AG09309 (cell line): ENCODE measurements around the gene LRRC36.
"Not testable (repeated sequence)": the region's sequence is repeated elsewhere in the genome, so short reads cannot be mapped to it uniquely, and the experiment has no call there.

Experiments
- DNase-seq: peaks from one replicate; pipeline ENCODE4 v3.0.0-alpha.2; 2010; ENCODE audit warnings: low read depth
- H3K4me3 ChIP-seq: 2 replicates; pipeline ENCODE4 v1.5.1; 2011; ENCODE audit warnings: mild to moderate bottlenecking, low read depth, low read length, moderate library complexity; ENCODE audit not compliant: control insufficient read depth
- TF ChIP-seq, protein P1 (sequence below): IDR thresholded peaks from 2 replicates; pipeline ENCODE4 v1.5.1; 2011; ENCODE audit warnings: mild to moderate bottlenecking, low read depth, low read length, inconsistent platforms; ENCODE audit not compliant: insufficient read depth, control insufficient read depth; ENCODE audit errors: missing control alignments

The LRRC36 gene

DNA sequence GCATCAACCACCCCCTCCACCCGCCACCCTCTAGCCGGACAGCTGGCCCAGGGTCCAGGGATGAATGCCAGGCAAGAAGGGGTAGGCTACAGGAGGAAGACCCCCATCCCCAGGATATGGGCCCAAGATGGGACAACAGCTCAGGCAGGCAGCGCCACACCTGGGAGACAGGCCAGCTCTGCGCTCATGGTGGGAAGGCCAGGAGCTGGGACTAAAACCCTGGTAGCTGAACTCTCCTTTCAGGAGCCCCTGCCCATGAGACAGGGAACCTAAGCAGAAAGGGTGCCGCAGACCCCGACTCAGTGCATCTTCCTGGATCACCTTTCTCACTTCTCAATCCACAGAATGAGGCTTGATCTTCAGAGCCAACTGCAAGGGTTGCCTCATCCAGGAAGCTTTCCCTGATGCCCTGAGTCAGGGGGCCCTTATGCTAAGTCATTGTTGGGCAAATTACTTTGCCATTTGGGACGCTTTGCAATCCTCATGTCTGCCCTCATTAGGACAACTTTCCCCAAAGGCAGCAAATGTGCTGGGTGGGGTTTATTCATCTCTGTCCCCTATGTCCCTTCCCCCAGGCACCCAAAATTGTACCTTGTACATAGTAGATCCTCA is 80.7 kb downstream of the LRRC36 start:
- TF ChIP-seq, protein P1, sequence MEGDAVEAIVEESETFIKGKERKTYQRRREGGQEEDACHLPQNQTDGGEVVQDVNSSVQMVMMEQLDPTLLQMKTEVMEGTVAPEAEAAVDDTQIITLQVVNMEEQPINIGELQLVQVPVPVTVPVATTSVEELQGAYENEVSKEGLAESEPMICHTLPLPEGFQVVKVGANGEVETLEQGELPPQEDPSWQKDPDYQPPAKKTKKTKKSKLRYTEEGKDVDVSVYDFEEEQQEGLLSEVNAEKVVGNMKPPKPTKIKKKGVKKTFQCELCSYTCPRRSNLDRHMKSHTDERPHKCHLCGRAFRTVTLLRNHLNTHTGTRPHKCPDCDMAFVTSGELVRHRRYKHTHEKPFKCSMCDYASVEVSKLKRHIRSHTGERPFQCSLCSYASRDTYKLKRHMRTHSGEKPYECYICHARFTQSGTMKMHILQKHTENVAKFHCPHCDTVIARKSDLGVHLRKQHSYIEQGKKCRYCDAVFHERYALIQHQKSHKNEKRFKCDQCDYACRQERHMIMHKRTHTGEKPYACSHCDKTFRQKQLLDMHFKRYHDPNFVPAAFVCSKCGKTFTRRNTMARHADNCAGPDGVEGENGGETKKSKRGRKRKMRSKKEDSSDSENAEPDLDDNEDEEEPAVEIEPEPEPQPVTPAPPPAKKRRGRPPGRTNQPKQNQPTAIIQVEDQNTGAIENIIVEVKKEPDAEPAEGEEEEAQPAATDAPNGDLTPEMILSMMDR: no peak
- no peak for DNase-seq
- H3K4me3 ChIP-seq: no peak overlapping the region

DNA sequence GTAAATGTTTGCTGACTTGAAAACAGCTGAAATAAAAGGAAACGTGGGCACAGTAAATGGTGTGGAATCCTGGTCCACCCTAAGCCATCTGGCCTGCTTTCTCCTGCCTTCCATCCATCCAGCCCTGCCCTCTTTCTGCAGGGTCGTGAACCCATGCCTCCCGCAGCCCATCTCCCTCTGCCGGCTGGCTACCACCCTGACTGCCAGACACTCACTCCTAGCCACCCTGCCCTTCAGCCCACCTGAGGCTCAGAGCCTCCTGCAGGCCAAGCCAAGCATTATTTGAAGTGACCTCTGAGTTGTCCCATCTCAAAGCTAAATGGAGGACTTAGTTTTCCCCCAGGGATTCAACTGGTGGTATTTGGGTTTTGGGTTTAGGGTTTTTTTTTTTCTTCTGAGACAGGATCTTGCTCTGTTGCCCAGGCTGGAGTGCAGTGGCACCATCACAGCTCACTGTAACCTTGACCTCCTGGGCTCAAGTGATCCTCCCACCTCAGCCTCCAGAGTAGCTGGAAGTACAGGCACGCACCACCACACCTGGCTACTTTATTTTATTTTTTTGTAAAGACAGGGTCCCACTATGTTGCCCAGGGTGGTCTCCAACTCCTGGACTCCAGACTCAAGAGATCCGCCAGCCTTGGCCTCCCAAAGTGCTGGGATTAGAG is 81.3 kb downstream of the LRRC36 start:
- no peak overlapping the region for H3K4me3 ChIP-seq
- DNase-seq: no peak
- TF ChIP-seq, protein P1: peak; percentile 18

DNA sequence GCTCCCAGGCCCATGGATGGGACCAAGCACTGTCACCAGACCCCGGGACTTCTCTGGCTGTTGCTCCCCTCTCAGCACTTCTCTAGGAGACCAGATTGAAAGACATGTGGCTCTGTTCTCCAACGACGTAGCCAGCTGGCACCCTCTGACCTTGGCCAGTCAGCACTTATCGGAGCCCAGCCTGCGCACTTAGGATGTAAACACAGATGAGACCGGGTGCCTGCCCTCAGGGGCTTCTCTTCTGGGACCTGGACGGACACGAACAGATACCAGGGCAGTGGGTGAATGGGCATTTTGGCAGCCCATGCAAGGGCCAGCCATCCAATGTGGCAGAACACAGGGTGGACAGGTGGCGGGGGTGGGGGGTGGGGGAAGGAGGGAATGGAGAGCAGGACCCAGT is 83.0 kb downstream of the LRRC36 start:
- TF ChIP-seq, protein P1: no peak
- no peak overlapping the region for H3K4me3 ChIP-seq
- DNase-seq: no peak

DNA sequence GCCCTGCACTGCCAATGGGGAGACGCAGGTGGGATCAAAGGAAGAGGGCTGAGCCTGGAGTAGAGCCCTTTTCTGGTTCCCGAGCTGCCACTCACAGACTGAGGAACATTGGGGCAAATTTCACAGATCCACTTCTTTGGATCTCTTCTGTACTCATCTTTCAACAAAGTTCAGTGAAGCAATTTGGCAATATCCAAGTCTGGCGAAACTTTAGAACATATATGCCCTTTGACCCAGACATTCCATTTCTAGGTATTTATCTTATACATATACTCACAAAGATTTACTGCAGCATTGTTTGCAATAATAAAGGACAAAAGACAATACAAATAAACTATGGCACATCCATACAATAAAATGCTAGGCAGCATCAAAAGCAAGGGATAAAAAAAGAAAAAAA is 84.7 kb downstream of the LRRC36 start:
- DNase-seq: no peak
- TF ChIP-seq, protein P1: no peak
- no peak overlapping the region for H3K4me3 ChIP-seq

DNA sequence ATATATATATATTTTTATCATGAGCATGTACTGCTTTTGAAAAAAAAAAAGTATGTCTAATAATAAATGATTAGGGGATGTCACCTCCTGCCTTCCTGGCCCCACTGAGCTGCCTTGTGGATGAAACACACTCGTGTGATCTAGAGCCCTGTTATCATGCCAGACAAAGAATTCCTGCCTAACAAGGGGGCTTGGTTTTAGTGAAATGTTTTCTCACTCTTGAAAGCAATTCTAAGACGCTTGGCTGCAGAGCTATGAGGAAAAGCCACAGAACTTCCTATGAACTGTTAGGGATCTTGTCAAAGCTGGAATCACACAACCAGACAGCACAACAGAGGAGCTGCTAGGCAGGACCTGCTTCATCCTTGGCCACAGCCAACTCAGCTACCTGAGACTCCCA is 85.7 kb downstream of the LRRC36 start:
- H3K4me3 ChIP-seq: no peak overlapping the region
- TF ChIP-seq, protein P1: no peak
- no peak for DNase-seq

DNA sequence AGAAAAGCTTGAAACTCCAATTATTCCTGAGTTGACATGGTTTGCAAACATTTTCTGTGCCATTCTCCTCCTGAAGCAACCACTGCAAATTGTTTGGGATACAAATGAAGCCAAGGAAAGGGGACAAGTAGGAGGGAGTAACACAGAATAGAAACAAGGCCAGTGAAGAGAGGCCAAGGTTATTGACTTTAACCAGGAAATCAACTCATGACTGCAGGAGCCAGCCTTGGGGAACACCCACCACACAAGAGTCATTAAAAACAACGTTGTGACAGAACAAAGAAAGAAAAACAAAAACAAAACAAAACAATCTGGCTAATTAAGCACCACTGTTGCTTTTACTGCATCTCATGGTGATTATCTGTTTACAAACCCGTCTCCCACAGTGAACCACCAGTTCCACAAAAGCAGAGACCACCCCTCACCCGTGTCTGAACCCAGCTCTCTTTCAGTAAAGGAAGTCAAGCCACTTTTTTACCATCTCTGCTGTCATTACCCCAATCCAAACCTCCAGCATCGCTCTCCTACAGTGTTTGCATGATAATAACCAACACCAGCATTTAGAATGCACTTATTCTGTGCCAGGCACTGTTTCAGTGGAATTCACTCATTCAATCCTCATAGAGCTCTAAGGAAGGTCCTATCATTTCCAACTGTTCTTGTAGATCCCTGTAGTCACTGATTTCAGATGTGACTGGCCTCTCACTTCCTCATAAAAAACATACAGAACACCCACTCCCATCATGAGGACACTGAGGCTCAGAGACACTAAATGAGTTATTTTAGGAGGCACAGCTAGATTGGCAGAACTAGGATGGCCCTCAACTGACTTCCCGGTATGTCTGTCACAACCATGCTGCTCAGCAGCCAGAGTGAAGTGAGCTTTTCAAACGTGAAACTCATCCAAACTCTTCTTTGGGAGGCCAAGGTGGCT is 87.6 kb downstream of the LRRC36 start:
- DNase-seq: no peak
- H3K4me3 ChIP-seq: no peak overlapping the region
- TF ChIP-seq, protein P1: no peak

DNA sequence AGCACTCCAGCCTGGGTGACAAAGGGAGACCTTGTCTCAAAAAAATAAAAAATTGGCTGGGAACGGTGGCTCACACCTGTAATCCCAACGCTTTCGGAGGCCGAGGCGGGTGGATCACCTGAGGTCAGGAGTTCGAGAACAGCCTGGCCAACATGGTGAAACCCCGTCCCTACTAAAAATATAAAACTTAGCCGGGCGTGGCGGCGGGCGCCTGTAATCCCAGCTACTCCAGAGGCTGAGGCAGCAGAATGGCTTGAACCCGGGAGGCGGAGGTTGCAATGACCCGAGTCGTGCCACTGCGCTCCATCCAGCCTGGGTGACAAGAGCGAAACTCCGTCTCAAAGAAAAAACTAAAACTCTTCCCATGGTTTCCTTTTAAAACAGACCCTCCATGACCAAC is 88.8 kb downstream of the LRRC36 start:
- DNase-seq: not testable (repeated sequence)
- H3K4me3 ChIP-seq: peak overlapping the region; percentile 50
